Measurements from ENCODE around the gene TP53INP2. TPM values are rescaled to one million over a fixed set of nuclear protein-coding genes. Genes with fewer than 3 reads are reported as not detected.

The TP53INP2 gene
- total RNA-seq, 1 experiment from 2014 or later: 1.8 TPM

DNA sequence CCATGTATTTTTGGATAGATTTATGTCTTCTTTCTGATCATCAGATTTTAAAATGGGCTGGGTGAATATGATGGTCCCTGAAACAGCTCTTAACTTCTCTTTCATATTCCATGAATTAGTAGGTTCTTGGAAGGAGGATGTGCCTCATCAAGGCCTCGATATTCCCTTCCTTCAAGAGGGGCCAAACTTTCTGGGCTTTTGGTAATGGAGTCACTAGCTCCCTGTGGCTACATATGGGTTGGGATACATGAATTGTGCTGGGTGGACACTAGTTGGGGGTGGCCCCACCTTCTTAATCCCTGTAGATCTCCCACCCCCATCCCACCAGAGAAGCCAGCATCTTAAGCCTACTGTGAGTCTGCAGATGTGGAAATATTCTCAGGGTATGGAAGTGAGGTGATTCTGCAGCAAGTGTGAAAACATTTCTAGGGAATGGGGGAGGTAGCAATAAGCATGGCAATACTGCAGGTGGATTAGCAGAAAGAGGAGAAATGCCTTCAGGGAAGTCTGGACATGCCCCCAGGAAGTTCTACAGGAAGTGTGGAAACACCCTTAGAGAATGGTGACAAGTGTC lies 2.2 kb downstream of the TP53INP2 start:
- intact Hi-C loops (cut with micrococcal nuclease): loop anchor here (5.0 kb wide), 1 partner anchor 394 kb away; no protein-coding TSS in a partner anchor
- no peak for DNase-seq (ENCODE audit: unreplicated experiment)
- TF ChIP-seq, protein P1, sequence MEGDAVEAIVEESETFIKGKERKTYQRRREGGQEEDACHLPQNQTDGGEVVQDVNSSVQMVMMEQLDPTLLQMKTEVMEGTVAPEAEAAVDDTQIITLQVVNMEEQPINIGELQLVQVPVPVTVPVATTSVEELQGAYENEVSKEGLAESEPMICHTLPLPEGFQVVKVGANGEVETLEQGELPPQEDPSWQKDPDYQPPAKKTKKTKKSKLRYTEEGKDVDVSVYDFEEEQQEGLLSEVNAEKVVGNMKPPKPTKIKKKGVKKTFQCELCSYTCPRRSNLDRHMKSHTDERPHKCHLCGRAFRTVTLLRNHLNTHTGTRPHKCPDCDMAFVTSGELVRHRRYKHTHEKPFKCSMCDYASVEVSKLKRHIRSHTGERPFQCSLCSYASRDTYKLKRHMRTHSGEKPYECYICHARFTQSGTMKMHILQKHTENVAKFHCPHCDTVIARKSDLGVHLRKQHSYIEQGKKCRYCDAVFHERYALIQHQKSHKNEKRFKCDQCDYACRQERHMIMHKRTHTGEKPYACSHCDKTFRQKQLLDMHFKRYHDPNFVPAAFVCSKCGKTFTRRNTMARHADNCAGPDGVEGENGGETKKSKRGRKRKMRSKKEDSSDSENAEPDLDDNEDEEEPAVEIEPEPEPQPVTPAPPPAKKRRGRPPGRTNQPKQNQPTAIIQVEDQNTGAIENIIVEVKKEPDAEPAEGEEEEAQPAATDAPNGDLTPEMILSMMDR (IDR thresholded peaks at IDR 0.05; ENCODE audit: unreplicated experiment): no peak
- BruUV-seq (replicated peaks): no TSS peak
- H3K4me1 Mint-ChIP-seq (ENCODE audit: insufficient read depth, unreplicated experiment): peaks cover 17% of the 10 kb centered on the region
- H3K36me3 Mint-ChIP-seq (ENCODE audit: insufficient read depth, unreplicated experiment): peaks cover 6% of the 10 kb centered on the region
- H3K4me3 Mint-ChIP-seq (ENCODE audit: unreplicated experiment): no peak overlapping the region
- H3K27ac Mint-ChIP-seq (ENCODE audit: low read depth, unreplicated experiment): no peak overlapping the region
- H3K27me3 Mint-ChIP-seq (ENCODE audit: insufficient read depth, unreplicated experiment): no peaks in the 10 kb centered on the region
- no peaks in the 10 kb centered on the region for H3K9me3 Mint-ChIP-seq (ENCODE audit: unreplicated experiment)
- POLR2A ChIA-PET: interaction anchor here (0.7 to 6.1 kb wide), 6 partner anchors 30 to 404 kb away, joined by 3 to 44 read pairs (median 5); partner anchors contain the start of genes AHCY, DYNLRB1 and PIGU
- CTCF ChIA-PET: interaction anchor here (0.6 to 2.4 kb wide), 7 partner anchors 45 to 516 kb away, joined by 3 to 26 read pairs (median 4); no protein-coding TSS in a partner anchor

DNA sequence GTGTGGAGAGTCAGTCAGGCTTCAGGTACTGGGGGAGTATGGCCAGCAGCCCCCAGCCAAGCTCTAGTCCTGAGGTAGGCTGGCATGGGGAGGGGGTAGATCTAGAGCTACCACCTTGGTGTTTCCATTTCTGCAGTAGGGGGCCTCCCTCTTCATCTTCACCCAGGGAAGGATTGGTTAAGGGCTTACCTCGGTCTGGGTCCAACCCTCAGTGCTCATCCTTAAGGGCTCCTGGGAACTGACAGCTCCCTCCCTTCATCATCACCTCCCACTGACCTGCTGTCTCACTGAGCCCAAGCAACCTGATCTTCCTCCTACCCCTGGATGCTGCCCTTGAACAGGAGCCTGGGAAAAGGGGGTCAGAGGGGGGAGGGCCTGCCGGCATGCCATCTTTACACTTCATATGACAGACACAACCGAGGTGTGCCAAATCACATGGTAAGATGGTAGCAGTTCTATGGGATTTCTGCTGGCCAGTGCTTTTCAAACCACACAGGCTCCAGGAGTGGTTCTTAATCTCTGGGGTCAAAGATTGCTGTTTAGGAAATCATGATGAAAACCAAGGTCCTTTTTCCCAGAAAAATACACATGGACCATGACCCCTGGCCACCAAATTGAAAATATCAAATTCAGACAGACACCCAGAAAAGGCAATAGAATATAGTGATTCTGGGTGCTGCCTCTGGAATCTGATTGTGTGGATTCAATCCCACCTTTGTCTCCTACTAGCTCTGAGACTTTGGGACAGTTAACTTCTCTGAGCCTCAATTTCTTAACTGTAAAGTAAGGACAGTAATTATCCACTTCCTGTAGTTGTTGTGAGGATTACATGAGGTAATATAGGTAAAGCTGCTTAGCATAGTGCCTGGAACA lies 3.0 kb downstream of the TP53INP2 start:
- DNase-seq (ENCODE audit: unreplicated experiment): no peak
- H3K4me3 Mint-ChIP-seq (ENCODE audit: unreplicated experiment): no peak overlapping the region
- CTCF ChIA-PET: interaction anchor here (0.6 to 2.4 kb wide), 7 partner anchors 13 to 518 kb away, joined by 3 to 26 read pairs (median 5); no protein-coding TSS in a partner anchor
- TF ChIP-seq, protein P1 (IDR thresholded peaks at IDR 0.05; ENCODE audit: unreplicated experiment): no peak
- BruUV-seq (replicated peaks): no TSS peak
- no peak overlapping the region for H3K27ac Mint-ChIP-seq (ENCODE audit: low read depth, unreplicated experiment)
- intact Hi-C loops (cut with micrococcal nuclease): loop anchor here (5.0 kb wide), 1 partner anchor 395 kb away; no protein-coding TSS in a partner anchor
- no peaks in the 10 kb centered on the region for H3K27me3 Mint-ChIP-seq (ENCODE audit: insufficient read depth, unreplicated experiment)
- POLR2A ChIA-PET: interaction anchor here (0.7 to 6.1 kb wide), 6 partner anchors 30 to 191 kb away, joined by 3 to 44 read pairs (median 6); partner anchors contain the start of genes DYNLRB1 and PIGU
- no peaks in the 10 kb centered on the region for H3K9me3 Mint-ChIP-seq (ENCODE audit: unreplicated experiment)
- peaks cover 6% of the 10 kb centered on the region for H3K36me3 Mint-ChIP-seq (ENCODE audit: insufficient read depth, unreplicated experiment)
- H3K4me1 Mint-ChIP-seq (ENCODE audit: insufficient read depth, unreplicated experiment): peaks cover 17% of the 10 kb centered on the region

DNA sequence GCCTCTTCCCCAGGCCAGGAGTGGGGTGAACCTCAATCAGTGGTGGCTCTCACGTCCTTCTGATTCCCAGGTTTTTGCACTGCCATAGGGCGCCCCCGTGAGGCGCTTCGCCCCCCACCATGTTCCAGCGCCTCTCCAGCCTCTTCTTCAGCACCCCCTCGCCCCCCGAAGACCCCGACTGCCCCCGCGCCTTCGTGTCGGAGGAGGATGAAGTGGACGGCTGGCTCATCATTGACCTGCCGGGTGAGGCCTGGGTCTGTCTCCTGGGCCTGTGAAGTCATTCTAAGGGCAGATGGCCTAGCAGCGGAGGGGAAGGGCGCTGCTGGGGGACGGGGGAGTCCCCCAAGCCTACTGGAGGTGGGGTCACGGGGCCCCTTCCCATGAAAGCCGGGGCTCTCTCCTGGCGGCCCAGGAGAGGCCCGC lies 4.5 kb downstream of the TP53INP2 start:
- Mint-ChIP-seq H3K9me3 (ENCODE audit: unreplicated experiment) (no peaks in the 10 kb centered on the region), H3K27me3 (ENCODE audit: insufficient read depth, unreplicated experiment) (no peaks in the 10 kb centered on the region), H3K4me1 (ENCODE audit: insufficient read depth, unreplicated experiment) (peaks cover 25% of the 10 kb centered on the region), H3K36me3 (ENCODE audit: insufficient read depth, unreplicated experiment) (peaks cover 6% of the 10 kb centered on the region), H3K27ac (ENCODE audit: low read depth, unreplicated experiment) (no peak overlapping the region), H3K4me3 (ENCODE audit: unreplicated experiment) (peak overlapping the region; percentile 80)
- peak; percentile 33 for DNase-seq (ENCODE audit: unreplicated experiment)
- BruUV-seq (replicated peaks): no TSS peak
- TF ChIP-seq, protein P1 (IDR thresholded peaks at IDR 0.05; ENCODE audit: unreplicated experiment): peak; percentile 10
- ChIA-PET POLR2A (interaction anchor here (0.6 to 2.1 kb wide), 9 partner anchors 11 to 192 kb away, joined by 3 to 10 read pairs (median 3); partner anchors contain the start of genes DYNLRB1 and PIGU), CTCF (interaction anchor here (0.6 to 1.6 kb wide), 12 partner anchors 14 to 396 kb away, joined by 3 to 16 read pairs (median 3); no protein-coding TSS in a partner anchor)
- intact Hi-C loops (cut with micrococcal nuclease): loop anchor here (5.0 kb wide), 1 partner anchor 396 kb away; no protein-coding TSS in a partner anchor
